Activated CD8-positive, alpha-beta memory T cell treated with anti-CD3 and anti-CD28 coated beads, Interleukin-2, amount 50 U/mL, for 4 hours (primary cell): ENCODE data around the gene THUMPD1.

Source experiments
- DNase-seq: peaks from one replicate; pipeline ENCODE4 v3.0.0-alpha.2; 2020

THUMPD1 gene

GRCh38 chr16:20689668-20690067 is 52.0 kb downstream of the THUMPD1 start:
- DNase-seq = no peak

GRCh38 chr16:20683812-20684211 is 57.8 kb downstream of the THUMPD1 start:
- DNase-seq = no peak
